ENCODE data around the gene SAMD4A.

The SAMD4A gene

DNA sequence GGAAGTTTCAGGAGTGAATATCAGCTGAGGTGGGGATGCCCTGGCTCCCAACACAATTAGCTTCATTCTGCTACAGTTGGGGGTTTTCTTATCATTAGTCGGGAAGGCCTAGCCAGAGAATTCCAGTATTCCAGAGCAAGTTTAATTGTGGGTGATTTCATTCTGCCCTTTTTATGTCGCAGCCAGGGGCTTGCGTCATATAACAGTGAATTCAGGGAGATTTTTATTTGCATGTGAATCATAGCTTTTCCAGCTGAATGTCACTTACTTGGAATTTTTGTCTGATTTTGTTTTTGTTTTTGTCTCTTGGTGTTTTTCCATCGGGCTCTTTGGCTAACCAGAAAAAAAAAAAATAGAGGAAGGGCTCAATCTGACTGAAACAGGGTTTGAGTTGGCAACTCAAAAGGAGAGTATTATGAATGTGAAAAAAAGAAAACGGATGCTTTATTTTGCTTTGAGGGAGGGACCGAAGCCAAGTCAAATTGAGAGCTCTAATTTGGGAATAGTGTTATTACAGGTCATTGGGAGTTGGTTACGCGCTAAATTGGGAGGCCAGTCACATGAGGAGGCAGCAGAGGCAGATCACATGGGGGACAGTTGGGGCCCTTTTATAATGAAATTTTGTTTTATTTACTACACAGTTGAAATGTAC is 119.4 kb downstream of the SAMD4A start:
- DNase-seq (ENCODE audit: low spot score), result peak; percentile 73

DNA sequence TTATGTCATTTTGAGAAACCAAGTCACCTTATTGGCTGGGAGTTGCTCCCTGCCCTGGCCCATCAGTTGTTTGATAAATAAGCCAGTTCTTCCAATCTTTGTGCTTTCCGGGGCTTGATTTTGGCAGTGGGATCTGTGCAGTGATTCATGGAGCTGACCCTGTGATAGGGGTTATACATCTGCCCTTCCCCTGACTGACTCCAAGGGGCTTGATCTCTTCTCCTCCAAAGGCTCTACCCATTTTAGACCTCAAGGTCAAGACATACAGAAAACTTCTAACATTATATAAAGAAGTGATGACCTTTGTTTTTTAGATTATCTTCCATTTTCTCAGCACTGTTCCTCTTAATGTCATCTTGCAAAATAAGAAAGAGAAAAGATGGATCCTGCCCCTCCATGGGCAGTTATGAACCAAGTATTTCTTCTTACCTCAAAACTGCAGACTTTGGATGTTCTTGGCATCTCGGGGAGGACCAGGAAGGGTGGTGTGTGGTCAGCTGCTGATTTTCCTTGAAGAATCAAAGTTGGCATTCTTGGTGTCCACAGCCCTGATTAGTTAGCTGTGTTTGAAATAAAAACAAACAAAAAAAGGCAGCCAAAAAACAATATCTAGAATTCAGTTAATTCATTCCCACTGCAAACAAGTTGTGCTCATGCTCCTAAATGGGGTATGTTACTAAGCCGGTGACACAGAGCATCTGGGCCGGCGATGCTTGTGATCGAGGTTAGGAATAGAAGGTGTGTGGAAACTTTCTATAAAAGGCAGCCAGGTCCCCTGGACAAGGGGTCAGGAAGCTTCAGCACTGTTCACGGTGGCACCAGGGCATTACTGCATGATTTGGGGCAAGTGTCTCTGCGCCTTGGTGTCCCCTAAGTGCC is 120.2 kb downstream of the SAMD4A start:
- DNase-seq (ENCODE audit: low spot score), result no peak

DNA sequence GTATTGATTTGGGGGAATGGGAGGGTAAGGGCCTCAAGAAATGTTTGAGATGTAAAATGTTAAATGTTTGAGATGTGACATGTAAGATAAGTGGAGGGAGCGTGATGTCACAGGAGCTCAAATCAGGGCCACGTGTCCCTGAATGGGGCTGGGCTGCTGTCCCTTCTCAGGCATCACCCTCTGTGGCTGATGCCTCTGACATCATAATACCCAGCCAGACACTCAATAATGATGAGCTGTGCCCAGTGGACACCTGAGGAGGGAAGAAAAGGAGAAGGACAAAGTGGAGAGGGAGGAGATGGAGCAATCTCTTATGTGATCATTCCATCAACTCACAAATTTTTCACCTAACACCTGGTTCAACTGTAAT is 120.8 kb downstream of the SAMD4A start:
- no peak for DNase-seq (ENCODE audit: low spot score)

DNA sequence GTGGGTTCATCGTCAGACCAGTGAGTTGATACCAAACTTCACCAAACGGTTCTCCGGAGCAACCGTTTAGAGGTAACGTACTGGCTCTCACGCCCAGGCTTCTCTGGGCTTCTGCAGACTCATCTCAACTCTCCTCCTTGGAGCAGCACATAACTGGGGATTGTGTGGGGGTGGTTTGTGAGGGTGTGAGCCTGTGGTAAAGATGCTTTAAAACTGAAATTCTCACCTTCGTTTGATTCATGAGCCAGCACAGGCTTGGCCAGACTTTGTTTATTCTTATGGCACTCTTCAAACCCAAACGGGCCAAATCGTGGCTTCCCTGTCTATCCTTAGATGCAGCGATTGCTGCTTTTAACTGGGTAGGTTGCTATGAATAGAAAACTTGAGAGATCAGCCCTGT is 121.3 kb downstream of the SAMD4A start:
- no peak for DNase-seq (ENCODE audit: low spot score)

DNA sequence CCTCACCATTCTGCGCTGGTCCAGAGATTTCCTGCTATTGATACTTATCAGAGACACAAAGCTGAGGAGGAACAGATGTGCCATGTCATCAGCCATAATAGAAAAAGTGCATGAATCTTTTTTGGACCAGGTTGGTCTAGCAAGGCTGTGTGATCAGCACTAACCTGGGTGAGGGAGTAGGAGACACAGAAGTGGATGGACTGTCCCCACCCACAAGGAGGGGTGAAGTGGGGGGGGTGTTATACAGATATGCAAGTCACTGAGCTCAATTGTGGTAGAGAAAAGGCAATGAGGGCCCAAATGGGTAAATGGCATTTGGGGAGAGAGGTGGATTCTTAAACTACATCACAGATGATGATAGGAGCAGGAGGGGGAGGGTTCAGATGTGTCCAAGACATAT is 123.0 kb downstream of the SAMD4A start:
- DNase-seq (ENCODE audit: low spot score), result no peak

DNA sequence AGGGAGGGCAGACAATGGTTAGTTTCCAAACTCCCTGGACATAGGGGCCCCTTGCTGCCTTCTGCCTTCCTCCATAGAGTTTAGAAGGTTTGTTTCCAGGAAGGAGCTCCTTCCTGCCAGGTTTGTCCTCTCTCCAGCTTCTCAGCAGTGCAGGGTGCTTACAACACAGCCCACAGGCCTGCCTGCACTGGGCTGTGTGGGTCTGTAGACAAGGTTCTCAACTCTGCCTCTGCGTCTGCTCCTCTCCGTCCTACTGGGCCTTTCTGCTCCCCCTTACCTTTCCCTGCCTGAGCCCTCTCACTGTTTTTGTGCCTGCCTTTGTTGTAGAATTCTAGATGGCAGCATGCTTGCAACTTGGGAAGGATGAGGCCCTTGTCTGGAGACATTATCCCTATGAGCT is 124.0 kb downstream of the SAMD4A start:
- no peak for DNase-seq (ENCODE audit: low spot score)

DNA sequence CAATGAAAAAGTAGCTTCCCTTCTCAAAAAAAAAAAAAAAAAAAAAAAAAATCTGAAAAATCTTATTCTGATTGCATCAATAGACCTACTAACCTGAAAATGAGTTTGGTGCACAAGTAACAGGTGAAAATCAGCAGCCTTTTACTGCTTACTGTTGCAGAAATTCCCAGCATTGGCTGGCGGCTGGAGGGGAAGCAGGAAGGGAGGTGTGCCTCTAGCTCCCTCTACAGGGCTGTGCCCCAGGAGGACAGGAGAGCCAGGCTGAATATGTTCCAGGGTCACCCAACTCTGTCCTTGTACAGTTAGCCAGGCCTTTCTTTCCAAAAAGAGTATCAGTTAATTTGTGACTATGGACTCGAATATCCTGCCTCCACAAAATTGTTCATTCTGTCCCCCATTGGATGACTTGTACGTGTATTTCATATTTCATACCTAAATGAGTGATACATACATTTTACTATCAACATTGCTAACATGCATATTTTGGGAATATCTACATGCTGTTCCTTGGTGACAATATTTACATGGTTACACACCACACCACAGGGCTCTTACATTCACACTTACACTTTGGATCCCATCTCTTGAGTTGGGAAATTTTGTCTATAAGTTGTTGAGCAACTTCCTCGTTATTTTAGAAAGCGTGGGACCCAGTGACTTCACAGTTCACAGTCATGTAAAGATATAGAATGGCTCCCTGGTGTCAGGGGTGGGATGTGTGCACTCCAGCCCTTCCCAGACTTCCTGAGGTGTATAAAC is 124.8 kb downstream of the SAMD4A start:
- peak; percentile 63 for DNase-seq (ENCODE audit: low spot score)

DNA sequence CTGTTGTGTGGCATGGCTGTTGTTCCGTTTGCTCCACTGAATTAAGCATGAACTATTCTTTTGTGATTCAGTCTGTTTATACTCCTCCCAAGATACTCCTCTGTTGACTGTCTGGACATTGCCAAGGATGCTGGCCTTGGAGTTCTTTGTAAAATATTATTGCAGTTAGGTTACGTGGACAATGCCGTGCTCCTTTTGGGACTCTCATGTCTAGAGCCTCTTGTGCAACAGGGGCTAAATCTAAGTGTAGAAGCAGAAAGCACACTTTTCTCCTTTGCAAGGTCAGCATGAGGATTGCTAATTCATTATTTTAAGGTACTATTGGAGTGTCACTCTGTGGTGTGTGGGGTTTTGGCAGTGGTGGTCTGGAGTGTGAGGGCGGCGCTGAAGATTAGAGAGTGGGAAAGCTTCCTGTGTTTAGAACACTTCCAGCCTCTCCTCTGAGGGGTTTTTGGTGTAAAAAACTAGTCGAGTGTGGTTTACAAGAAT is 125.4 kb downstream of the SAMD4A start:
- no peak for DNase-seq (ENCODE audit: low spot score)

DNA sequence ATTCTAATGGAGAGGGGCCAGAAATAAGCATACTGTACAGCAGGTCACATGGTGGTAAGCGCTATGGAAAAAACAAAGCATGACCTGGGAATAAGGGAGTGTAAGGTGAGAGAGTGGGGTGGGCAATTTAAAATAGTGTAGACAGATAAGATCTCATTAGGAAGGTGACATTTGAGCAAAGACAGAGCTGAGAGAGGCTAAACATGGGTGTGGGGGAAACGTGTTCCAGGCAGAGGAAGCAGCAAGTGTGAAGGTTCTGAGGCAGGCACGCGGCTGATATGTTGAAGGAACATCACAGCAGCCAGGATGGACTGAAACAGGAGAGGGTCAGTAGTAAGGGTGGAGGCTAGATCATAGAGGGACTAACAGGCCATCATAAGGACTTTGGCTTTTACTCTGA is 126.8 kb downstream of the SAMD4A start:
- DNase-seq (ENCODE audit: low spot score), result no peak

DNA sequence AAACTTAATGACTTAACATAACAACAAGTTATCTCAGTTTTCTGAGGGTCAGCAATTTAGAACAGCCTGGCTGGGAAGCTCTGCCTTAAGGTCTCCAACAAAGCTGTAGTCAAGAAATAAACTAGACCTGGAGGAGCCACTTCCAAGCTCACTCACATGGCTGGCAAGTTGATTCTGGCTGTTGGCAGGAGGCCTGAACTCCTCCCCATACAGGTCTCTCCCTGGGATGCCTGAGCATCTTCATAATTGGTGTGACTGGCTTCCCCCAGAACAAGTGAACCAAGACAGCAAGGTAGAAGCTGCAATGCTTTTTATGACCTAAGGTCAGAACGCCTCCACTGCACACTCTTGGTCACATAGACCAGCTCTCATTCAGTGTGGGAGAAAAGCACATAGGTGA is 128.3 kb downstream of the SAMD4A start:
- DNase-seq (ENCODE audit: low spot score), result no peak

DNA sequence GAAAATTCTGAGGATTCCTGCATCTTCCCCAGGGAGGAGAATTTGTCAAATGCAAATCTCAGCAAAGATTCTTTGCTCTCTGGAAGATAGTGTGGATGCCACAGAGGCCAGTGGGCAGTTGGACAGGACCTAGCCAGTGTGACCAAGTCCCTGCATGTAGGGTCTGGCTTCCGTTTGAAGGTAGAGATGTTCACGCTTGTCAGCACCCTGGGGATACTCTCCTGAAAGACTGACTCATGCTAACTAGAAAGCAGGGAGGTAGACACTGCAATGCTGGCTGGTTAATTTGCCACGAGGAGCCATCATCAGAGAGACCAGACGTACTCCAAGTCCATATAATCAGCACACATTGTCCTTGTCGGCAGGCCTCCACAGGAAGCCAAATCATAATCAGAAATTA is 130.1 kb downstream of the SAMD4A start:
- DNase-seq (ENCODE audit: low spot score), result no peak

DNA sequence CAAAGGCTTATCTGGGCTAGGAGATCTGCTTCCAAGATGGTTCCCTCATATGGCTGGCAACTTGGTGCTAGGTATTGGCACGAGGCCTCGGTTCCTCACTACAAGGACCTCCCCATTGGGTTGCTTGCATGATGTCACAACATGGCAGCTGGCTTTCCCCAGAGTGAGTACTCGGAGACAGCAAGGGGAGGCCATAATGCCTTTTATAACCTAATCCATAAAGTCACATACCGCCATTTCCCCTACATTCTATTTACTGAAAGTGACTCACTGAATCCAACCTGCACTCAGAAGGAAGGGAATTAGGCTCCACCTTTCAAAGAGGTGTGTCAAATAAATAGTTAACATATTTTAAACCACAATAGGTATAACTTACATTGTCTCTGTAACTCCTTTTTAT is 130.9 kb downstream of the SAMD4A start:
- DNase-seq (ENCODE audit: low spot score), result no peak

DNA sequence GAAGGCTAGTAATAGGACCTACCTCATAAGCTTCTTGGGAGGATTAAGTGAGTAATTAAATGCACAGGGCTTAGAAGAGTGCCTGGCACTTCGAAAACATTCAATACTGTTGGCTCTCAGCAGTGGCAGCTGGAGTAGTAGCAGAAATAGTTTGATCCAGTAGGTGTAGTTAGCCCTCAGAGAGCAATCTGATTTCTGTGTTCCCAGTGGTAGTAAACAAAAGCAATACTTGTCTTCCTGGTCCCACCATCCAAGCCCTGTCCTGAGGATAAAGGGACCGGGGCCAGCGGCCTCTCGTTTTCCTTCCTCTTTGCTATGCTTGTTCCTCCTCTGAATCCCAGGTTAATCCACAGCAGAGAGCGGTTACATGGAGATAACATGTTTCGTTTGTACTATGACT is 131.6 kb downstream of the SAMD4A start:
- no peak for DNase-seq (ENCODE audit: low spot score)

DNA sequence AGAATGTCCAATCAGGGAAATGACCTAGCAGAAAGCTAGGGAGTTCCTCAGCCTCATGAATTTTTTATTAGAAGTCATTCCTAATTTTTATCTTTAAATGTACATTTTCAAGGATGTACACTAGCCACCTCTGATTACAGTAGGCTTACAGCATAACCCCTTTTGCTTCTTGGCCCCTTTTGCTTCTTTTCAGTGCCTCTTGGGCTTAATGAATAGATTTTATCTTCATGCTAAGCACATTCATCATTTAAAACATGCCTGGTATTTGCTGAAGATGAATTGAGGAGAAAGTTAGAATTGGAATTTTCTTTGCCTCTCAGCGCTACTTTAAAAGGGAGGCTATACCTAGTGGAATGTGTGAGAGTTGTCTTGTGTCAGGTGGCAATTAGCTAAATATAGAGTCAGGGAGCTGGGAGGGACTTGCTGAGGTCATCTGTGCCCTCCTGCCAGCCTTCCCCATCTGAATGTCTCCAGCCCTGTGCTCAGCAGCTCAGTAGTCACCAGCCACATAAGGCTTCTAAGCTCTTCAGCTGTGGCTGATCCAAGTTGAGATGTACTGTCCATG is 132.1 kb downstream of the SAMD4A start:
- DNase-seq (ENCODE audit: low spot score), result no peak

DNA sequence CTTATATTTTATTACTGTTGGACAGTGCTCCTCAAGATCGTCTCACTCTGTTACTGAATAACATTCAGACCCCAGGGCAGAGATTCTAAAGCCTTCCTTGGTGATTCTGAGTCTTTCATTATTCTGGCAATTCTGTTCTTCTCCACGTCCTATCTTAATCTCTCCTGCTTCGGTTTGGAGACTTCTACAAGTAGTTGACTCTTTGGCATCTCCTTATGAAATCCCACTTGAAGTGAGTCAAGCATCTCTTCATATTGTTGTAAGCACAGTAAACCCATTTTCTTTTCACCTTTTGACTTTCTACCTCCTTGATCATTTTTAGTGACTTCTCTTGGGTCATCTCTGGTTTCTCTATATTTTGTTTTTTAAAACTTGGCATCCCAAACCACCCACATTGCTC is 132.8 kb downstream of the SAMD4A start:
- no peak for DNase-seq (ENCODE audit: low spot score)

DNA sequence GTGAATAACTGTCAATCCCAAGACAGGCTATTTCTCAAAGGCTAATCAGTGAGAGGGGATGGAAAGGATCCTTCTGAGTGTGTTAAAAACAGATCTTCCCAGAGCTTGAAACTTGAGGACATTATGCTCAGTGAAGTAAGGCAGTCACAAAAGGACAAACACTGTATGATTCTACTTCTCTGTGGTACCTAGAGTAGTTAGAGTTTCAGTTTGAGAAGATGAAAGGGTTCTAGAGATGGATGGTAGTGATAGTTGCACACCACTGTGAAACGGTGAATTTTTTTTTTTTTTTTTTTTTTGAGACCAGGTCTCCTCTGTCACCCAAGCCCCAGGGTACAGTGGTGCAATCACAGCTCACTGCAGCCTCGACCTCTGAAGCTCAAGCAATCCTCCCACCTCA is 133.8 kb downstream of the SAMD4A start:
- DNase-seq (ENCODE audit: low spot score), result no peak

DNA sequence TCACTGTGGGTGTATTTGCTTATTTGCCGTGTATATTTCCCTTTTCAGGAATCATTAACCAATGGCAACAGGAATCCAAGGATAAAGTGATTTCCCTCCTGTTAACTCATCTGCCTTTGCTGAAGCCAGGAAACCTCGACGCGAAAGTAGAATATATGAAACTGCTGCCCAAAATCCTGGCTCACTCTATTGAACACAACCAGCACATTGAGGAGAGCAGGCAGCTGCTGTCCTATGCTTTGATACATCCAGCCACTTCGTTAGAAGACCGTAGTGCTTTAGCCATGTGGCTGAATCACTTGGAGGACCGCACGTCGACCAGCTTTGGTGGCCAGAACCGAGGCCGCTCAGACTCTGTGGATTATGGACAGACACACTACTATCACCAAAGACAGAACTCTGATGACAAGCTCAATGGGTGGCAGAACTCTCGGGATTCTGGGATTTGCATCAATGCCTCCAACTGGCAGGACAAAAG is 135.1 kb downstream of the SAMD4A start:
- DNase-seq (ENCODE audit: low spot score), result no peak

DNA sequence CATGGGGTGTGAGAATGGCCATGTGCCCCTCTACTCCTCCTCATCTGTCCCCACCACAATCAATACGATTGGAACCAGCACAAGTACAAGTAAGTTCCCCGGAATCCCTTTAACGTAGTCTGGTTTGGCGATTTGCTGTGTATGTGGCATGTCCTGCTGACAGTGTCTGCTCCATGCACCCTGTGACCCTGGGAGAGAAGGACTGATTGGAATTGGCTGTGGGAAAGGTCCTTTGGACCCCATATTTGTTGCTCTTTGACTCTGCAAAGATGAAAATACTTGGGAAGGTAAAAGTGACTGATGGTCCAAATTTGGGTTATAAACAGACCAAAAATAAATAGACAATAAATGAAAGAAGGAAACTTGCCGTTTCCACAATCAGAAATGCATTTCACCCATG is 135.6 kb downstream of the SAMD4A start:
- DNase-seq (ENCODE audit: low spot score), result no peak

DNA sequence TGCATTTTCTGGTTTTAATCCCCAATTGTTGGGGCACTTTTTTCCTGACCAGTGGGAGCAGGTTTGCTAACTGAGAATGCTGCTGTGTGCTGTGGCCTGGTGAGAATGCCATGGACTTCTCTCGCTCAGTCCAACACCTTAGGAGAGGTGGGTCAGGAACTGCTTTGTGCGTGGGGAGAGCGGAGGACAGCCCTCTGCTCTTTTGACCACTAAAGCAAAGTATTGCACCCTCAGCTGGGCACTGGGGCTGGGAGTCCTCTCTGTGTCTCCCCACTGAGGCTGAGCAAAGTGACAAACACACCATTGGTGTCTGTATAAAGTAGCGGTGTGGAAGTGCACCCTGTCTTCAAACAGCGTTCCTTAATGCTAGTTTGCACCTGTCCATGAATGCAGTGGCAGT is 136.2 kb downstream of the SAMD4A start:
- no peak for DNase-seq (ENCODE audit: low spot score)

DNA sequence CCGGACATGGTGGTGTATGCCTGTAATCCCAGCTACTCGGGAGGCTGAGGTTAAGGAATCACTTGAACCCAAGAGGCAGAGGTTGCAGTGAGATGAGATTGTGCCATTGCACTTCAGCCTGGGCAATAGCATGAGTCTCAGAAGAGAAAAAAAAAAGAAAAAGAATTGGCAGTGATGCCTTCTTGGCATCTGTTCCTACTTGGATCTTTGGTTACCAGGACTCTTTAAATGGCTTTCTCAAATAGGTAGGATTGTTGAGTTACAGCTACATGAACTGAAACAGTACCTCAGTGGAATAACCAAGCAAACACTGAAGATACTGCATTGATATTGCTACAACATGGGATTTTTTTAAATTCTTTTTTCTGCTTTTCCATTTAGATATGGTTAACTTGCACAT is 136.8 kb downstream of the SAMD4A start:
- no peak for DNase-seq (ENCODE audit: low spot score)

DNA sequence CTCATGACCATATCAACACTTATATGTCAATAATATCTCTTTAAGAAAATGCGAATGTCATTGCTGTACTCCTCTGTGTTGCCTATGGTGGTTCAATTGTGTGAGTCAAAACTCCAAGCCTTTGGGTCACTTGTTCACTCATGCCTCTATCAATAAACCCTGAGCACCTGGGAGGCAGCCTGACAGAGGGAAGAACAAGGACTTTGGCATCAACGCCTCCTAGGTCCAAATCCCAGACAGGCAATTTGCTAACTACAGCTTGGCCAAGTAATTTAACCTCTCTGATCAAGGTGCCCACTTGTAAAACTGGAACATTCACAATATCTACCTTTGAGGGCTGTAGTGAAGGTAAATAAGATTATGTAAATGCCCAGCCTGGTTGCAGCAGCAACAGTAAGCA is 137.8 kb downstream of the SAMD4A start:
- DNase-seq (ENCODE audit: low spot score), result no peak

DNA sequence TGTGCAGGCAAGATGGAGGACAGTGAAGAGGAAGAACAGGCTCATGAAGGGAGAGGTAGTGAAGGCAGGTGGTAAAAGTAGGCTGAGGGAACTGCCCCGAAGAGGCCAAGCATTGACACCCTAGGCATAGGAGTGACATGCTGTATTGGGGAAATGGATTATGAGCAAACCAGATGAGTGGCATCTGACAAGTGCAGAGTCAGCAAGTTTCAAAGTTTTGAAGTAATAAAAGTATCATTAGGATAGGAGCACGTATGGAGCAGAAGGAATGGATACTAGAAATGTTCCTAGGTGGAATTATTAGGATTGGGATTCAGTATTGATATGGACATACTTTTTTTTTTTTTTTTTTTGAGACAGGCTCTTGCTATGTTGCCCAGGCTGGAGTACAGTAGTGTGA is 139.8 kb downstream of the SAMD4A start:
- no peak for DNase-seq (ENCODE audit: low spot score)

Data from putamen (tissue), 1 donor.